PC-3 (cell line): Measurements from ENCODE around the gene BAIAP2L1. TPM values are rescaled to one million over a fixed set of nuclear protein-coding genes. Genes with fewer than 3 reads are reported as not detected.
A peak's percentile ranks its signal among the peaks of the same experiment; 100 is the strongest.

ENCODE experiments used
- ATAC-seq: fragments of 200-7000 bp; cut with Tn5 transposase; 2 replicates; pipeline ENCODE4 v1.9.1; 2020; ENCODE audit warnings: mild to moderate bottlenecking, moderate library complexity
- BruUV-seq: library from RNA; stranded (reverse); fragments of 400-500 nt; replicated peaks from 2 replicates; lab custom pipeline; 2021; lab: Mats Ljungman, UMichigan
- CTCF ChIA-PET: fragments of 300-600 bp; sonication (Branson Sonifier 250); formaldehyde crosslinking; loops from one replicate; lab custom pipeline; 2022; ENCODE audit warnings: antibody characterized with exemption; lab: Charles Lee
- POLR2A ChIA-PET: fragments of 300-600 bp; sonication (Branson Sonifier 250); formaldehyde crosslinking; loops from one replicate; lab custom pipeline; 2022; ENCODE audit warnings: antibody characterized with exemption; ENCODE audit not compliant: unreplicated experiment; lab: Charles Lee
- DNase-seq: peaks from one replicate; pipeline ENCODE4 v3.0.0-alpha.2; 2015
- H2AFZ ChIP-seq: fragments of 300-600 bp; sonication (generic); 2 replicates; pipeline ENCODE4 v1.6.0; 2016; ENCODE audit warnings: antibody characterized with exemption, low read length
- H3F3A ChIP-seq: fragments of 300-600 bp; sonication (generic); one replicate; pipeline ENCODE4 v1.6.0; 2017; ENCODE audit warnings: antibody characterized with exemption, low read length, control low read depth, mild to moderate bottlenecking; ENCODE audit not compliant: unreplicated experiment
- H3K27ac ChIP-seq: fragments of 300-600 bp; sonication (generic); 2 replicates; pipeline ENCODE4 v1.5.1; 2016; ENCODE audit warnings: mild to moderate bottlenecking, low read length
- H3K27me3 ChIP-seq: fragments of 300-600 bp; sonication (generic); 2 replicates; pipeline ENCODE4 v1.6.1; 2016; ENCODE audit warnings: low read length, mixed read lengths
- H3K36me3 ChIP-seq: fragments of 300-600 bp; sonication (generic); 2 replicates; pipeline ENCODE4 v1.6.1; 2016; ENCODE audit warnings: low read depth, mixed run types, low read length, mixed read lengths
- H3K4me1 ChIP-seq: fragments of 300-600 bp; sonication (generic); 2 replicates; pipeline ENCODE4 v1.5.1; 2016; ENCODE audit warnings: low read length; ENCODE audit not compliant: insufficient read depth
- H3K4me2 ChIP-seq: fragments of 300-600 bp; sonication (generic); 2 replicates; pipeline ENCODE4 v1.6.0; 2016; ENCODE audit warnings: low read length
- H3K4me3 ChIP-seq: fragments of 300-600 bp; sonication (generic); 2 replicates; pipeline ENCODE4 v1.5.1; 2016; ENCODE audit warnings: mild to moderate bottlenecking, low read length, mixed read lengths
- H3K79me2 ChIP-seq: fragments of 300-600 bp; sonication (generic); 2 replicates; pipeline ENCODE4 v1.6.1; 2017; ENCODE audit warnings: low read length, mixed read lengths
- H3K9ac ChIP-seq: fragments of 300-600 bp; sonication (generic); 2 replicates; pipeline ENCODE4 v1.6.0; 2016; ENCODE audit warnings: mild to moderate bottlenecking, low read length
- H3K9me2 ChIP-seq: fragments of 300-600 bp; sonication (generic); replicated peaks from 2 replicates; pipeline ENCODE4 v1.6.1; 2016; ENCODE audit warnings: mixed run types, low read length, mixed read lengths
- H3K9me3 ChIP-seq: fragments of 300-600 bp; sonication (generic); 2 replicates; pipeline ENCODE4 v1.6.1; 2016; ENCODE audit warnings: low read length, mixed read lengths
- H4K20me1 ChIP-seq: fragments of 300-600 bp; sonication (generic); 2 replicates; pipeline ENCODE4 v1.6.1; 2016; ENCODE audit warnings: low read length, mixed read lengths
- EZH2 ChIP-seq: fragments of 300-600 bp; sonication (generic); IDR thresholded peaks from one replicate; pipeline ENCODE4 v1.6.1; 2017; ENCODE audit warnings: antibody characterized with exemption, mild to moderate bottlenecking, low read length; ENCODE audit not compliant: unreplicated experiment
- EZH2phosphoT487 ChIP-seq: fragments of 300-600 bp; sonication (generic); IDR thresholded peaks from 2 replicates; pipeline ENCODE4 v1.6.1; 2018; ENCODE audit warnings: mild to moderate bottlenecking, antibody characterized with exemption, low read length, borderline replicate concordance
- intact Hi-C: fragments of 100-400 bp; cut with micrococcal nuclease; formaldehyde crosslinking; loops from 2 replicates; pipeline ENCODE4 v1.9.0; 2023
- total RNA-seq: library from RNA; depleted of rRNA; stranded (reverse); fragments of >200 nt; gene quantifications from 2 replicates; pipeline ENCODE4 v1.2.3, GENCODE V29; 2014
- TF ChIP-seq, protein P1 (sequence below): fragments of 300-600 bp; sonication (generic); conservative IDR thresholded peaks from 2 replicates; pipeline ENCODE4 v1.5.1; 2017; ENCODE audit warnings: antibody characterized with exemption, low read depth, mild to moderate bottlenecking, low read length

Gene BAIAP2L1
- total RNA-seq, 1 experiment from 2014 or later, result 18.9 TPM

DNA sequence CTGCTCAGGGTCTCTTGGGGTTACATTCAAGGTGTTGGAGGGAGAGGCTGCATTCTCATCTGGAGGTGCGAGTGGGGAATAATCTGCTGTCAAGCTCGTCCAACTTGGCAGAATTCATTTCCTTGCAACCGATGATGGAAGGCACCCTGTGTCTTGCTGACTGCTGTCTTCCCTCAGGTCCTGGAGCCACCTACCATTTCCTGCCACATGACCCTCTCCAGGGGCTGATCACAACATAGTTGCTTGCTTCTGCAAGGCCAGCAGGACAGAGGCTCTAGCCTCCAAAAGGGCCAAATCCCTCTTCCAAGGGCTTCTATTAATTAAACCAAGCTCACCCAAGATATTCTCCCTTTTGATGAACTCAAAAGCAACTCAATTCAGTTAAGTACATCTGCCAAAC, 133.6 kb downstream of the BAIAP2L1 start:
- H3K9me3 ChIP-seq, result no peaks in the 10 kb centered on the region
- no TSS peak for BruUV-seq
- TF ChIP-seq, protein P1, sequence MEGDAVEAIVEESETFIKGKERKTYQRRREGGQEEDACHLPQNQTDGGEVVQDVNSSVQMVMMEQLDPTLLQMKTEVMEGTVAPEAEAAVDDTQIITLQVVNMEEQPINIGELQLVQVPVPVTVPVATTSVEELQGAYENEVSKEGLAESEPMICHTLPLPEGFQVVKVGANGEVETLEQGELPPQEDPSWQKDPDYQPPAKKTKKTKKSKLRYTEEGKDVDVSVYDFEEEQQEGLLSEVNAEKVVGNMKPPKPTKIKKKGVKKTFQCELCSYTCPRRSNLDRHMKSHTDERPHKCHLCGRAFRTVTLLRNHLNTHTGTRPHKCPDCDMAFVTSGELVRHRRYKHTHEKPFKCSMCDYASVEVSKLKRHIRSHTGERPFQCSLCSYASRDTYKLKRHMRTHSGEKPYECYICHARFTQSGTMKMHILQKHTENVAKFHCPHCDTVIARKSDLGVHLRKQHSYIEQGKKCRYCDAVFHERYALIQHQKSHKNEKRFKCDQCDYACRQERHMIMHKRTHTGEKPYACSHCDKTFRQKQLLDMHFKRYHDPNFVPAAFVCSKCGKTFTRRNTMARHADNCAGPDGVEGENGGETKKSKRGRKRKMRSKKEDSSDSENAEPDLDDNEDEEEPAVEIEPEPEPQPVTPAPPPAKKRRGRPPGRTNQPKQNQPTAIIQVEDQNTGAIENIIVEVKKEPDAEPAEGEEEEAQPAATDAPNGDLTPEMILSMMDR, result no peak
- TF ChIP-seq EZH2phosphoT487, result no peak
- no peak for TF ChIP-seq EZH2
- H4K20me1 ChIP-seq, result no peaks in the 10 kb centered on the region
- no peaks in the 10 kb centered on the region for H3K9me2 ChIP-seq
- ChIA-PET POLR2A (no interaction called here), CTCF (no interaction called here)
- H3K27ac ChIP-seq, result no peak overlapping the region
- no peak overlapping the region for H3K4me3 ChIP-seq
- no peaks in the 10 kb centered on the region for H3F3A ChIP-seq
- H2AFZ ChIP-seq, result no peak overlapping the region
- no peaks in the 10 kb centered on the region for H3K79me2 ChIP-seq
- no peaks in the 10 kb centered on the region for H3K36me3 ChIP-seq
- no peak overlapping the region for H3K9ac ChIP-seq
- ATAC-seq (no peak), DNase-seq (no peak)
- no peaks in the 10 kb centered on the region for H3K4me1 ChIP-seq
- H3K27me3 ChIP-seq, result no peaks in the 10 kb centered on the region
- H3K4me2 ChIP-seq, result no peak overlapping the region
- intact Hi-C loops, result no loop called here

DNA sequence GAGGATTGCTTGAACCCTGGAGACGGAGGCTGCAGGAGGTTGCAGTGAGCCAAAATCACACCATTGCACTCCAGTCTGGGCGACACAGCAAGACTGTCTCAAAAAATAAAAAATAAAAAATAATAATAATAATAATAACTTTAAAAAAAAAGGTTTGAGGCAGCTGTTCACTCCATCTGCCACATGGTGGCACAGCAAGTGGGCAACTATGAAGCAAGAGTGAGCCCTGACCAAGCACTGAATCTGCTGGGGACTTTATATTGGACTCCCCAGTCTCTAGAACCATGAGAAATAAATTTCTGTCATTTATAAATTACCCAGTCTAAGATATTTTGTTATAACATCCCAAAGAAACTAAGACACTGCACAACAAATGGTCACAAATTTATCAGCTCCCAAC, 134.1 kb downstream of the BAIAP2L1 start:
- no peak overlapping the region for H3K4me2 ChIP-seq
- H3K9me2 ChIP-seq, result no peaks in the 10 kb centered on the region
- H3K79me2 ChIP-seq, result no peaks in the 10 kb centered on the region
- ChIA-PET POLR2A (no interaction called here), CTCF (no interaction called here)
- intact Hi-C loops, result no loop called here
- H4K20me1 ChIP-seq, result no peaks in the 10 kb centered on the region
- no peaks in the 10 kb centered on the region for H3K4me1 ChIP-seq
- TF ChIP-seq EZH2, result no peak
- TF ChIP-seq, protein P1, result peak; percentile 44
- DNase-seq (no peak), ATAC-seq (peak; percentile 66)
- no peaks in the 10 kb centered on the region for H3K36me3 ChIP-seq
- no peaks in the 10 kb centered on the region for H3K27me3 ChIP-seq
- H3K9me3 ChIP-seq, result no peaks in the 10 kb centered on the region
- BruUV-seq, result no TSS peak
- no peaks in the 10 kb centered on the region for H3F3A ChIP-seq
- no peak overlapping the region for H2AFZ ChIP-seq
- H3K4me3 ChIP-seq, result no peak overlapping the region
- H3K9ac ChIP-seq, result no peak overlapping the region
- H3K27ac ChIP-seq, result no peak overlapping the region

DNA sequence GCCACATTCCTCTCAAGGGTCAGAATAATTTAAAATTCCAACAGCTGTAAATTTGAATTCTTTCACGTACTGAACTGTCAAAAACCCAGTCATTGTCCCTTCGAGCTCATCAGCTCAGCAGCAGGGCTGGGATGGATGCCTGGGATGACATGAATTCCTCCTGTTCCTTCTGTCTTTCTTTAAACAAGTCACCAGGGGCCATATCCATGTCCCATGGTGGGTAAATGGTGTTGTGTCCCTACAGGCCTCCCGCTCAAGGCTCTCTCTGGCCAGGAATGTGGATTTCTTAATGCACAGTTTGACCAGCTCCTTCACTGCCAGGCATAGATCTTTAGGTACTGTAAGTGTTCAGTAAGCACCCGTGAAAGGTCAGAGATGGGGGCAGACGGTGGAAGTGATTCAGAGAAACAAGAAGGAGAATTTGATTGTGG, 135.0 kb downstream of the BAIAP2L1 start:
- no peaks in the 10 kb centered on the region for H3K27me3 ChIP-seq
- intact Hi-C loops, result no loop called here
- no peak overlapping the region for H2AFZ ChIP-seq
- CTCF ChIA-PET, result interaction anchor here (0.7 kb wide), 1 partner anchor 151 kb away, joined by 4 read pairs; no protein-coding TSS in a partner anchor
- no TSS peak for BruUV-seq
- no peak overlapping the region for H3K4me2 ChIP-seq
- H3K27ac ChIP-seq, result no peak overlapping the region
- no peak for DNase-seq
- H3K9ac ChIP-seq, result no peak overlapping the region
- H3K9me2 ChIP-seq, result no peaks in the 10 kb centered on the region
- no peaks in the 10 kb centered on the region for H3K4me1 ChIP-seq
- H3K9me3 ChIP-seq, result no peaks in the 10 kb centered on the region
- H3F3A ChIP-seq, result no peaks in the 10 kb centered on the region
- TF ChIP-seq EZH2phosphoT487 (no peak), EZH2 (no peak)
- TF ChIP-seq, protein P1, result no peak
- no peaks in the 10 kb centered on the region for H3K36me3 ChIP-seq
- H4K20me1 ChIP-seq, result no peaks in the 10 kb centered on the region
- POLR2A ChIA-PET, result no interaction called here
- no peaks in the 10 kb centered on the region for H3K79me2 ChIP-seq
- no peak; the same call in 1 of the 2 replicates for ATAC-seq
- H3K4me3 ChIP-seq, result no peak overlapping the region
